Liver (tissue), 9 donors: ENCODE data around the gene GPHN. TPM values are rescaled to one million over a fixed set of nuclear protein-coding genes. Genes with fewer than 3 reads are reported as not detected.

Experiments
- DNase-seq: peaks from one replicate; pipeline ENCODE4 v3.0.0-alpha.2; 2017; ENCODE audit warnings: low spot score
- H3K27ac ChIP-seq, 2 donors: one replicate each; pipeline ENCODE4 v1.7.0; 2013; ENCODE audit warnings: inconsistent platforms in 2 of 2, low read length in 2 of 2, control low read depth in 1 of 2, low read depth in 1 of 2, mild to moderate bottlenecking in 1 of 2
- H3K27me3 ChIP-seq, 4 donors: one replicate each; pipeline versions ENCODE4 v1.6.1 to v1.7.0; 2013; ENCODE audit warnings: low read length in 3 of 4, inconsistent platforms in 1 of 4, mild to moderate bottlenecking in 1 of 4, moderate library complexity in 1 of 4; ENCODE audit not compliant: control insufficient read depth in 4 of 4, insufficient read depth in 4 of 4
- H3K36me3 ChIP-seq, 4 donors: one replicate each; pipeline versions ENCODE4 v1.6.1 to v1.7.0; 2013; ENCODE audit warnings: low read length in 3 of 4, mild to moderate bottlenecking in 3 of 4, low read depth in 1 of 4, moderate library complexity in 1 of 4; ENCODE audit not compliant: control insufficient read depth in 4 of 4, insufficient read depth in 3 of 4
- H3K4me1 ChIP-seq, 4 donors: one replicate each; pipeline versions ENCODE4 v1.6.1 to v1.7.0; 2013; ENCODE audit warnings: low read length in 3 of 4, mild to moderate bottlenecking in 3 of 4, moderate library complexity in 1 of 4; ENCODE audit not compliant: control insufficient read depth in 4 of 4, insufficient read depth in 4 of 4
- H3K4me3 ChIP-seq, 3 donors: one replicate each; pipeline versions ENCODE4 v1.6.1 to v1.7.0; 2013; ENCODE audit warnings: low read length in 3 of 3, control low read depth in 1 of 3, low read depth in 1 of 3, mild to moderate bottlenecking in 1 of 3
- H3K9ac ChIP-seq, 2 donors: one replicate each; pipeline ENCODE4 v1.7.0; 2013; ENCODE audit warnings: low read length in 2 of 2, mild to moderate bottlenecking in 2 of 2, moderate library complexity in 2 of 2, control low read depth in 1 of 2, low read depth in 1 of 2
- H3K9me3 ChIP-seq, 4 donors: one replicate each; pipeline versions ENCODE4 v1.6.1 to v1.7.0; 2013; ENCODE audit warnings: low read length in 3 of 4; ENCODE audit not compliant: control insufficient read depth in 4 of 4
- ATF3 ChIP-seq: IDR thresholded peaks from 2 replicates; pipeline ENCODE4 v1.6.1; 2016; ENCODE audit warnings: antibody characterized with exemption
- CTCF ChIP-seq: fragments of 150-350 bp; IDR thresholded peaks from 2 replicates; pipeline ENCODE4 v1.5.1; 2017; ENCODE audit warnings: improper control_type of control experiment, low read depth, low read length; ENCODE audit not compliant: missing input control
- EGR1 ChIP-seq, 2 donors: IDR thresholded peaks; 2 replicates each; pipeline ENCODE4 v1.6.1; 2016 to 2018; ENCODE audit warnings: antibody characterized with exemption in 2 of 2, low read depth in 2 of 2
- FOXA1 ChIP-seq: IDR thresholded peaks from 2 replicates; pipeline ENCODE4 v1.6.1; 2016; ENCODE audit warnings: antibody characterized with exemption
- FOXA2 ChIP-seq: IDR thresholded peaks from 2 replicates; pipeline ENCODE4 v1.6.1; 2016; ENCODE audit warnings: antibody characterized with exemption
- GABPA ChIP-seq, 2 donors: IDR thresholded peaks in 1 of 2; conservative IDR thresholded peaks in 1 of 2; 2 replicates each; pipeline ENCODE4 v1.6.1; 2016; ENCODE audit warnings: antibody characterized with exemption in 2 of 2, mild to moderate bottlenecking in 1 of 2, moderate library complexity in 1 of 2
- HNF4A ChIP-seq, 2 donors: conservative IDR thresholded peaks; 2 replicates each; pipeline ENCODE4 v1.6.1; 2016; ENCODE audit warnings: antibody characterized with exemption in 2 of 2, mild to moderate bottlenecking in 2 of 2
- HNF4G ChIP-seq: IDR thresholded peaks from 2 replicates; pipeline ENCODE4 v1.6.1; 2016; ENCODE audit warnings: antibody characterized with exemption
- JUND ChIP-seq, 2 donors: IDR thresholded peaks; 2 replicates each; pipeline ENCODE4 v1.6.1; 2016; ENCODE audit warnings: antibody characterized with exemption in 2 of 2
- MAX ChIP-seq: IDR thresholded peaks from 2 replicates; pipeline ENCODE4 v1.6.1; 2016; ENCODE audit warnings: antibody characterized with exemption
- NR2F2 ChIP-seq: IDR thresholded peaks from 2 replicates; pipeline ENCODE4 v1.6.1; 2016; ENCODE audit warnings: antibody characterized with exemption
- RAD21 ChIP-seq, 2 donors: IDR thresholded peaks; 2 replicates each; pipeline ENCODE4 v1.6.1; 2016; ENCODE audit warnings: antibody characterized with exemption in 2 of 2, mild to moderate bottlenecking in 2 of 2
- REST ChIP-seq: IDR thresholded peaks from 2 replicates; pipeline ENCODE4 v1.6.1; 2016; ENCODE audit warnings: antibody characterized with exemption, mild to moderate bottlenecking
- RXRA ChIP-seq, 2 donors: IDR thresholded peaks; 2 replicates each; pipeline ENCODE4 v1.6.1; 2017 to 2018; ENCODE audit warnings: antibody characterized with exemption in 2 of 2, mild to moderate bottlenecking in 1 of 2
- SP1 ChIP-seq: IDR thresholded peaks from 2 replicates; pipeline ENCODE4 v1.6.1; 2018; ENCODE audit warnings: antibody characterized with exemption, mild to moderate bottlenecking
- TAF1 ChIP-seq: conservative IDR thresholded peaks from 2 replicates; pipeline ENCODE4 v1.6.1; 2016; ENCODE audit warnings: antibody characterized with exemption, mild to moderate bottlenecking
- YY1 ChIP-seq: IDR thresholded peaks from 2 replicates; pipeline ENCODE4 v1.6.1; 2016; ENCODE audit warnings: antibody characterized with exemption, mild to moderate bottlenecking
- ZBTB33 ChIP-seq: IDR thresholded peaks from 2 replicates; pipeline ENCODE4 v1.6.1; 2016; ENCODE audit warnings: antibody characterized with exemption
- WGBS: extraction: QIAGEN DNeasy Blood & Tissue Kit; methylation state at CpG from one replicate; pipeline ENCODE4 v1.1.7; 2013; 5-methylcytosine and 5-hydroxymethylcytosine counted together
- polyA plus RNA-seq, 2 donors: library from polyadenylated mRNA; stranded (reverse) in 1 of 2; unstranded in 1 of 2; fragments of 200-250 nt in 1 of 2; fragments of >200 nt in 1 of 2; fragmentation: Nextera tagmentation in 1 of 2; extraction: Ambion mirVana in 1 of 2; gene quantifications; one replicate each; pipeline versions ENCODE4 v1.2.1 to v1.2.3, GENCODE V29; 2013 to 2015
- total RNA-seq, 2 donors: library from RNA; depleted of rRNA; stranded (reverse); fragments of >200 nt; gene quantifications; one replicate each; pipeline ENCODE4 v1.2.3, GENCODE V29; 2014
- donor health status: healthy.
- donor health status: healthy.
- donor health status: healthy.
- donor health status: healthy.
- donor health status: healthy.

The GPHN gene
- total and polyA plus RNA-seq, 4 donors, result 18.4 to 76.4 (median 47.4) TPM

- H3K36me3 ChIP-seq, result no peaks in the 10 kb centered on the region
- WGBS, result 67% methylated on average over 2 of the region's 2 CpGs
- no peak overlapping the region for H3K9ac ChIP-seq
- peak; percentile 56 for TF ChIP-seq HNF4G
- TF ChIP-seq SP1, result peak; percentile 45
- TF ChIP-seq ATF3, result peak; percentile 23
- TF ChIP-seq FOXA1, result no peak
- peak; percentile 84 to 89 for TF ChIP-seq HNF4A (conservative IDR thresholded peaks at IDR 0.05)
- TF ChIP-seq MAX, result no peak
- no peak overlapping the region for H3K4me3 ChIP-seq
- H3K27ac ChIP-seq, result no peak overlapping the region
- no peak for DNase-seq
- H3K9me3 ChIP-seq, result no peaks in the 10 kb centered on the region
- no peaks in the 10 kb centered on the region for H3K27me3 ChIP-seq
- peaks cover 0 to 12% (median 12%) of the 10 kb centered on the region in 4 donors for H3K4me1 ChIP-seq
These were observed 39.1 kb upstream of the GPHN start for GRCh38 chr14:66468778-66469367.

GRCh38 chr14:66471584-66471983 lies 36.4 kb upstream of the GPHN start:
- TF ChIP-seq EGR1 (IDR thresholded peaks at IDR 0.05; ENCODE audit: low read depth in 2 of 2), result no peak
- no peak for TF ChIP-seq TAF1
- no peak for TF ChIP-seq YY1
- no peak for TF ChIP-seq SP1
- TF ChIP-seq CTCF, result no peak
- TF ChIP-seq HNF4G, result no peak
- no peak for TF ChIP-seq RAD21 (IDR thresholded peaks at IDR 0.05)
- no peak for TF ChIP-seq REST
- TF ChIP-seq JUND (IDR thresholded peaks at IDR 0.05), result no peak
- TF ChIP-seq GABPA (IDR thresholded peaks at IDR 0.05 in 1 of 2, conservative IDR thresholded peaks at IDR 0.05 in 1 of 2), result no peak
- TF ChIP-seq HNF4A (conservative IDR thresholded peaks at IDR 0.05), result no peak
- no peak for TF ChIP-seq ZBTB33
- no peak for TF ChIP-seq FOXA1
- no peak for TF ChIP-seq RXRA (IDR thresholded peaks at IDR 0.05)
- no peak for TF ChIP-seq ATF3
- TF ChIP-seq NR2F2, result no peak
- no peak for TF ChIP-seq MAX
- TF ChIP-seq FOXA2, result no peak
- H3K9me3 ChIP-seq, result no peaks in the 10 kb centered on the region
- H3K27ac ChIP-seq, result no peak overlapping the region
- no peaks in the 10 kb centered on the region for H3K27me3 ChIP-seq
- 95% methylated on average over 4 of the region's 4 CpGs for whole genome bisulfite sequencing
- peaks cover 0 to 12% (median 12%) of the 10 kb centered on the region in 4 donors for H3K4me1 ChIP-seq
- no peak for DNase-seq
- H3K4me3 ChIP-seq, result no peak overlapping the region
- no peaks in the 10 kb centered on the region for H3K36me3 ChIP-seq
- H3K9ac ChIP-seq, result no peak overlapping the region
